Melanocyte of skin (primary cell): Measurements from ENCODE around the gene STIM2. TPM values are rescaled to one million over a fixed set of nuclear protein-coding genes. Genes with fewer than 3 reads are reported as not detected.

Experiments used
- total RNA-seq, 2 donors: library from RNA; depleted of rRNA; stranded (reverse); fragments of >200 nt; gene quantifications; 2 replicates each; pipeline ENCODE4 v1.2.3, GENCODE V29; 2012

Gene STIM2
- 10 to 100 TPM; 16.2 to 23.3 TPM for total RNA-seq

GRCh38 chr4:26860157-26860921 lies at the start of gene STIM2:
TSS of gene STIM2 (plus strand) at chr4:26860841.

